Astrocyte (in vitro differentiated cells and primary cell): Measurements from ENCODE around the gene TANK. TPM values are rescaled to one million over a fixed set of nuclear protein-coding genes. Genes with fewer than 3 reads are reported as not detected.

Experiments
- DNase-seq: peaks from one replicate; pipeline ENCODE4 v3.0.0-alpha.2; 2010; ENCODE audit warnings: low read depth
- FAIRE-seq: peaks from 2 replicates; lab custom pipeline; 2011; peaks lifted over from hg19 to GRCh38; lab: Jason Lieb, UNC
- H2AFZ ChIP-seq: 2 replicates; pipeline ENCODE4 v1.6.0; 2012; ENCODE audit warnings: low read depth, low read length, inconsistent platforms
- H3K27ac ChIP-seq: 2 replicates; pipeline ENCODE4 v1.5.1; 2011; ENCODE audit warnings: low read depth, low read length, inconsistent platforms
- H3K27me3 ChIP-seq: 2 replicates; pipeline ENCODE4 v1.6.0; 2011; ENCODE audit warnings: low read length, inconsistent platforms; ENCODE audit not compliant: insufficient read depth
- H3K36me3 ChIP-seq: 2 replicates; pipeline ENCODE4 v1.5.1; 2011; ENCODE audit warnings: low read length, inconsistent platforms; ENCODE audit not compliant: insufficient read depth
- H3K4me1 ChIP-seq: 2 replicates; pipeline ENCODE4 v1.5.1; 2011; ENCODE audit warnings: low read length, inconsistent platforms; ENCODE audit not compliant: insufficient read depth
- H3K4me2 ChIP-seq: 2 replicates; pipeline ENCODE4 v1.6.0; 2012; ENCODE audit warnings: low read length, inconsistent platforms
- H3K4me3 ChIP-seq: 2 replicates; pipeline ENCODE4 v1.5.1; 2011; ENCODE audit warnings: low read depth, mild to moderate bottlenecking, low read length, inconsistent platforms; ENCODE audit not compliant: insufficient read depth
- H3K79me2 ChIP-seq: 2 replicates; pipeline ENCODE4 v1.6.0; 2012; ENCODE audit warnings: mild to moderate bottlenecking, low read length, inconsistent platforms; ENCODE audit not compliant: insufficient read depth
- H3K9ac ChIP-seq: 2 replicates; pipeline ENCODE4 v1.6.0; 2012; ENCODE audit warnings: mild to moderate bottlenecking, low read length, inconsistent platforms
- H3K9me3 ChIP-seq: 2 replicates; pipeline ENCODE4 v1.5.1; 2012; ENCODE audit warnings: low read depth, mild to moderate bottlenecking, low read length, inconsistent platforms; ENCODE audit not compliant: insufficient read depth
- H4K20me1 ChIP-seq: 2 replicates; pipeline ENCODE4 v1.6.0; 2012; ENCODE audit warnings: low read length, inconsistent platforms; ENCODE audit not compliant: insufficient read depth
- H3K27ac Mint-ChIP-seq: one replicate; pipeline ENCODE4 v1.8.0; 2021; ENCODE audit warnings: mild to moderate bottlenecking, mixed read lengths; ENCODE audit not compliant: unreplicated experiment
- H3K27me3 Mint-ChIP-seq: one replicate; pipeline ENCODE4 v1.8.0; 2021; ENCODE audit warnings: low read depth, mixed read lengths; ENCODE audit not compliant: unreplicated experiment
- H3K36me3 Mint-ChIP-seq: one replicate; pipeline ENCODE4 v1.8.0; 2021; ENCODE audit warnings: low read depth, mixed read lengths; ENCODE audit not compliant: unreplicated experiment
- H3K4me1 Mint-ChIP-seq: one replicate; pipeline ENCODE4 v1.8.0; 2021; ENCODE audit warnings: low read depth, mixed read lengths; ENCODE audit not compliant: unreplicated experiment
- H3K4me3 Mint-ChIP-seq: one replicate; pipeline ENCODE4 v1.8.0; 2021; ENCODE audit warnings: mild to moderate bottlenecking, moderate library complexity, mixed read lengths; ENCODE audit not compliant: unreplicated experiment
- H3K9me3 Mint-ChIP-seq: one replicate; pipeline ENCODE4 v1.8.0; 2021; ENCODE audit warnings: mild to moderate bottlenecking, mixed read lengths; ENCODE audit not compliant: unreplicated experiment
- CTCF ChIP-seq: IDR thresholded peaks from 2 replicates; pipeline ENCODE4 v1.5.1; 2011; ENCODE audit warnings: low read depth, mild to moderate bottlenecking, inconsistent platforms, low read length, moderate library complexity; ENCODE audit not compliant: insufficient read depth
- EZH2 ChIP-seq: IDR thresholded peaks from 2 replicates; pipeline ENCODE4 v1.6.1; 2012; ENCODE audit warnings: mild to moderate bottlenecking, low read length, inconsistent platforms; ENCODE audit not compliant: insufficient read depth
- total RNA-seq: library from RNA; stranded (reverse); gene quantifications from 2 replicates; pipeline ENCODE4 v1.2.1, GENCODE V29; 2021

Gene TANK
- total RNA-seq, 1 donor from 2014 or later, result 55.7 TPM

GRCh38 chr2:161166538-161167409 lies 6.5 kb downstream of the TANK start:
- H2AFZ ChIP-seq, result no peak overlapping the region
- H4K20me1 ChIP-seq, result no peaks in the 10 kb centered on the region
- Mint-ChIP-seq H3K4me3 (peak overlapping the region; percentile 9), H3K27me3 (no peaks in the 10 kb centered on the region), H3K9me3 (no peaks in the 10 kb centered on the region), H3K27ac (peak overlapping the region; percentile 29), H3K4me1 (peaks cover 35% of the 10 kb centered on the region), H3K36me3 (peaks cover 18% of the 10 kb centered on the region)
- H3K4me3 ChIP-seq, result no peak overlapping the region
- FAIRE-seq (no peak), DNase-seq (peak; percentile 62)
- H3K9ac ChIP-seq, result no peak overlapping the region
- H3K9me3 ChIP-seq, result no peaks in the 10 kb centered on the region
- no peaks in the 10 kb centered on the region for H3K27me3 ChIP-seq
- H3K79me2 ChIP-seq, result peaks cover 64% of the 10 kb centered on the region
- H3K27ac ChIP-seq, result no peak overlapping the region
- H3K36me3 ChIP-seq, result peaks cover 13% of the 10 kb centered on the region
- H3K4me1 ChIP-seq, result peaks cover 19% of the 10 kb centered on the region
- TF ChIP-seq CTCF (no peak), EZH2 (no peak)
- H3K4me2 ChIP-seq, result peak overlapping the region; percentile 2

GRCh38 chr2:161169335-161169734 lies 9.1 kb downstream of the TANK start:
- no peaks in the 10 kb centered on the region for H3K9me3 ChIP-seq
- no peak for FAIRE-seq
- Mint-ChIP-seq H3K4me3 (no peak overlapping the region), H3K4me1 (peaks cover 26% of the 10 kb centered on the region), H3K36me3 (peaks cover 22% of the 10 kb centered on the region), H3K9me3 (no peaks in the 10 kb centered on the region), H3K27me3 (no peaks in the 10 kb centered on the region), H3K27ac (no peak overlapping the region)
- peaks cover 8% of the 10 kb centered on the region for H4K20me1 ChIP-seq
- H3K4me3 ChIP-seq, result no peak overlapping the region
- H3K4me1 ChIP-seq, result peaks cover 19% of the 10 kb centered on the region
- TF ChIP-seq EZH2, result no peak
- no peak for TF ChIP-seq CTCF
- H3K79me2 ChIP-seq, result peaks cover 53% of the 10 kb centered on the region
- no peak overlapping the region for H3K4me2 ChIP-seq
- peaks cover 3% of the 10 kb centered on the region for H3K36me3 ChIP-seq
- no peak overlapping the region for H2AFZ ChIP-seq
- no peak overlapping the region for H3K9ac ChIP-seq
- no peak overlapping the region for H3K27ac ChIP-seq
- H3K27me3 ChIP-seq, result no peaks in the 10 kb centered on the region
- no peak for DNase-seq

- no peak overlapping the region for H3K4me2 ChIP-seq
- H3K4me1 Mint-ChIP-seq, result peaks cover 22% of the 10 kb centered on the region
- no peaks in the 10 kb centered on the region for H3K27me3 ChIP-seq
- no peak overlapping the region for H3K27ac ChIP-seq
- no peaks in the 10 kb centered on the region for H3K9me3 Mint-ChIP-seq
- H4K20me1 ChIP-seq, result peaks cover 12% of the 10 kb centered on the region
- H3K27me3 Mint-ChIP-seq, result no peaks in the 10 kb centered on the region
- H3K27ac Mint-ChIP-seq, result no peak overlapping the region
- H3K4me3 ChIP-seq, result no peak overlapping the region
- peaks cover 60% of the 10 kb centered on the region for H3K79me2 ChIP-seq
- H3K36me3 Mint-ChIP-seq, result peaks cover 22% of the 10 kb centered on the region
- no peak for TF ChIP-seq EZH2
- no peak for TF ChIP-seq CTCF
- no peak overlapping the region for H3K9ac ChIP-seq
- FAIRE-seq (no peak), DNase-seq (no peak)
- H2AFZ ChIP-seq, result no peak overlapping the region
- H3K4me3 Mint-ChIP-seq, result no peak overlapping the region
- H3K36me3 ChIP-seq, result no peaks in the 10 kb centered on the region
- peaks cover 12% of the 10 kb centered on the region for H3K4me1 ChIP-seq
- no peaks in the 10 kb centered on the region for H3K9me3 ChIP-seq
Measured at GRCh38 chr2:161170377-161170776, 10.1 kb downstream of the TANK start.
